Measurements from ENCODE around the gene PPP1R14C. TPM values are rescaled to one million over a fixed set of nuclear protein-coding genes. Genes with fewer than 3 reads are reported as not detected.

Gene PPP1R14C
- total RNA-seq, 2 donors from 2014 or later, result 0.73 TPM; not detected in 1

DNA sequence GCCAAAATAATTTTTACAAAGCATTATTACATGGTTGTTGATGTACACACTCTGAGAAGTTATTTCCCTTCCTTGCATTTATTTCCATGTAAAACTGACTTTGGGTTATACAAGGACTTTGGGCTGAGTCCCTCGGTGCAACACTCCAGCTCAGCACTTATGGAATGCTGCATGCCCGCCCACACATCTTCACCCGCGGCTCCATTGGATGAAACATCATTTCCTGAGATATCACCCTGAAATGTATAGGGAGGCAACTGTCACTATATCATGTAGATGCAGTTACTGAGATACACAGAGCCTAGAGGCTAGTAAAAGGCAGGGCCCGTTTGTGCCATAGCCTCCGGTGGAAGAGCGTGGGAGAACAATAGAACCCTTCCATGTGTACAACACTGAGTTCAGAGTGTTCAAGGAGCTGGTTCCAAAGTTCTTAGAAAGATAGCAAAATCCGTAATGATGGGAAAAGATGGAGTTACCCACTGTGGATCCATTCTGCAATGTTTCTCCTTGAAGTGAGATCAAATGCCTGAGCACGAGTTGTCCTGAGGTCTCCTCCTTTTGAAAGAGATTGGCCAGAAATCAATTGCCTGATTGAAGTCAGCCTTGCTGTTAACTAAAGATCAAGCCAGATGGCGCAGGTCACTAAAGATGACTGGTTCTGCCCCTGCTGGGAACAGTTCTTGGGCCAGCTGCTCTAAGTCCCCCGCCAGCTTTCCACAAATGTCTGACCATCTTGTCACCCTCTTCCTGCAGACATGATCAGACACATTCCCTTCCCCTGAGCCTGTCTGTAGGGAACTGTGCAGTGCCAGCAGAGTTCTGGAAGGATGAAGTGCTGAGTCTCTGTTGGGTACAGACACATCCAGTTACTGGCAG lies 125.1 kb downstream of the PPP1R14C start:
- H3K4me1 Mint-ChIP-seq (ENCODE audit: low read depth in 2 of 2), result peaks cover 0 to 5% of the 10 kb centered on the region in 2 donors
- no peaks in the 10 kb centered on the region for H3K36me3 Mint-ChIP-seq
- ATAC-seq (no peak), DNase-seq (ENCODE audit: low spot score) (no peak)
- H3K27me3 Mint-ChIP-seq, result peaks cover 27 to 28% of the 10 kb centered on the region in 2 donors
- no peaks in the 10 kb centered on the region for H3K9me3 Mint-ChIP-seq
- no peak overlapping the region for H3K4me3 Mint-ChIP-seq
- H3K27ac Mint-ChIP-seq, result no peak overlapping the region

DNA sequence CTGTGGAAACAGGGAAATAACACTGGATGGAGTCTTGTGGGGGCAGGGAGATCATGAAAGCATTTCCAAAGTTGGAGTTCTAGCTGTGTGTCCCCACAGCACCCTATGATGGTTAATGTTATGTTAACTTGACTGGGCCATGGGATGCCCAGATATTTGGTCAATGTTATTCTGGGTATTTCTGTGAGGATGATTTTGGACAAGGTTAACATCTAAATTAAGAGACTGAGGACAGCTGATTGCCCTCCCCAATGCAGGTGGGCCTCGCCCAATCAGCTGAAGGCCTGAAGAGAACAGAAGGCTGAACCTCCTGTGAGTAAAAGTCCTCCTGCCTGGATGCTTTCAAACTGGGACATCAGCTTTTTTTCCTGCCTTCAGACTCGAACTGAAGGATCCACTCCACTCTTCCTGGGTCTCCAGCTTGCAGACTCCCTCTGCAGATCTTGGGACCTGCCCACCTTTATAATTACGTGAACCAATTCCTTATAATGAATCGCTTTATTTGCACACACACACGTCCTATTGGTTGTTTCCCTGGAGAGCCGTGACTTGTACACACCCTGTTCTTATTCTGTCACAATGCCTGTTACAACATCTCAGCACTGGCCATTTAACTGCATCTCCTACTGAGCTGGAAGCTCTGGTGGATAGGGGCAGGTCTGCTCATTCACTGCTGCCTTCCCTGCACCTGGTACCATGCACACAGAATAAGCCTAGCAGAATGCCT lies 126.4 kb downstream of the PPP1R14C start:
- no peak overlapping the region for H3K27ac Mint-ChIP-seq
- H3K4me1 Mint-ChIP-seq (ENCODE audit: low read depth in 2 of 2), result peaks cover 8 to 11% of the 10 kb centered on the region in 2 donors
- no peaks in the 10 kb centered on the region for H3K36me3 Mint-ChIP-seq
- no peak overlapping the region for H3K4me3 Mint-ChIP-seq
- no peak for ATAC-seq
- no peak for DNase-seq (ENCODE audit: low spot score)
- peaks cover 28 to 29% of the 10 kb centered on the region in 2 donors for H3K27me3 Mint-ChIP-seq
- no peaks in the 10 kb centered on the region for H3K9me3 Mint-ChIP-seq

DNA sequence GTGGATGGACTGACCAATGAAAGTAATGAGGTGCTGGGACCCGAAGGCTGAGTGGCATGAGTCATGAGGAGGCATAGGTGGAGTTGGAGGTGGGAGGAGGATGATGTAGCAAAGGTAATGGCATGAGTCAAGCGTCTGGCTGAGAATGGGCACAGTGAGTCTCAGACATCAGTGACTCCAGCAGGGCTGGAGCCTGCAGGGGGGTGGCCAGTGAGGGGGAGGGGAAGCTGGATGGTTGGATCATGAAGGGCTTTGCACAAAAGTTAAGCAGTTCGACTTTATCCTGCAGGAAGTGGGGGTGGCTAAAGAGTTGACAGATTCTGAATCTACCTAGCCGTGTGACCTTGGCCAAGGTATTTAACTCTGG lies 127.0 kb downstream of the PPP1R14C start:
- Mint-ChIP-seq H3K27me3 (peaks cover 29 to 33% of the 10 kb centered on the region in 2 donors), H3K36me3 (no peaks in the 10 kb centered on the region), H3K27ac (no peak overlapping the region), H3K4me3 (no peak overlapping the region), H3K4me1 (ENCODE audit: low read depth in 2 of 2) (peaks cover 7 to 11% of the 10 kb centered on the region in 2 donors), H3K9me3 (no peaks in the 10 kb centered on the region)
- ATAC-seq, result no peak
- no peak for DNase-seq (ENCODE audit: low spot score)

GRCh38 chr6:150270330-150271052 lies 127.6 kb downstream of the PPP1R14C start:
- H3K36me3 Mint-ChIP-seq, result no peaks in the 10 kb centered on the region
- DNase-seq (ENCODE audit: low spot score), result no peak
- no peak overlapping the region for H3K4me3 Mint-ChIP-seq
- no peak for ATAC-seq
- peaks cover 29 to 34% of the 10 kb centered on the region in 2 donors for H3K27me3 Mint-ChIP-seq
- no peaks in the 10 kb centered on the region for H3K9me3 Mint-ChIP-seq
- H3K27ac Mint-ChIP-seq, result no peak overlapping the region
- H3K4me1 Mint-ChIP-seq (ENCODE audit: low read depth in 2 of 2), result peaks cover 7 to 11% of the 10 kb centered on the region in 2 donors

DNA sequence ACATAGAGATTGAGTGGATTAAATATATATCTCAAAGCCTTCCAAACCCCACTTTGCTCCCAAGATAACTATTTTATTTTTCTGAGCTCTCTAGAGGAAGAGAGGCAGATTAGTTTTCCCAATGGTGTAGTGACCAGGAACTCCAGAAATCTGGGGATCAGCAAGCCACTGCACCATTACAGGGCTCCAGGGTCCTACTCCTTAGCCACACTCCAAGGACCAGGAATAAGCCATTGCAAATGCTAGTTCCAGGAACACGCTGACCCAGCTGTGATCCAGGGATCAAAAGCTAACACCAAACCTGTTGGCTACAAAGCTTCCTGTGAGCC lies 128.3 kb downstream of the PPP1R14C start:
- Mint-ChIP-seq H3K4me3 (no peak overlapping the region), H3K9me3 (no peaks in the 10 kb centered on the region), H3K4me1 (ENCODE audit: low read depth in 2 of 2) (peaks cover 7 to 11% of the 10 kb centered on the region in 2 donors), H3K36me3 (no peaks in the 10 kb centered on the region), H3K27ac (no peak overlapping the region), H3K27me3 (peaks cover 29 to 36% of the 10 kb centered on the region in 2 donors)
- DNase-seq (ENCODE audit: low spot score) (no peak), ATAC-seq (no peak)

DNA sequence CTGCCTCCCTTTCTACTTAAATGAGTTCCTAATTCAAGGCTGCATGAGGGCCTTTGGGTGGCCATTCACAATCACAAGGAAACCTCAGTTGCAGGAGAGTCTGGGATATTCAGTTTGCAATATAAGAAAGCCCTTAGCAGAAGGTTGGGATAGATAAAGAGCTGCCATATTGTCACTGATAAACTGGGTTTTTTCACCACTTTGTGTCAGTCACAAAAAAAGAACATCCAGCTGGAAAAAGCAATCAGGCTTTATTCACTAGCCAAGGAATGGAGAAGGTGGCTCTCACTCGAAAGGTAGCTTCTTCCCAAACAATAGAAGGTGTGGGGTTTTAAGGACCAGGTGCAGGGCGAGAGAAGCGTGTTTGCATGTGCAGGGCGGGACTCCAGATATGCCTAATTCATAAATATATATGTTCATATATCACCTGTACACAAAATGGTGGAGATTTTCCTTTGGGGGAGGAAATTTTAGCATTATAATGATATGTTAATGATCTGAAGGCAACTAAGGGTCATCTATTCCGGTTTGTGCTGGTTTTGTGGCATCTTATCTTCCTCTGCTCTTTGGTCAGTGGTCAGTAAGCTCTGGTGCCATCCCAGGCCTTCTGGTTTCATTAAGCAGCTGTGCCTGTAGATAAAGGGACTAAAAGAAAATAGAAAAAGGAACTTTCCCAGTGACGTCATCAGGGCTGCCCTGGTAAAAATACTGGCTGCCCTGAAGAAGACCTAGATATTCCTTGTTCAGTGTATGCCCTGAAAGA lies 128.8 kb downstream of the PPP1R14C start:
- ATAC-seq (no peak), DNase-seq (ENCODE audit: low spot score) (no peak)
- Mint-ChIP-seq H3K27me3 (peaks cover 33 to 41% of the 10 kb centered on the region in 2 donors), H3K4me3 (no peak overlapping the region), H3K27ac (no peak overlapping the region), H3K4me1 (ENCODE audit: low read depth in 2 of 2) (peaks cover 7 to 11% of the 10 kb centered on the region in 2 donors), H3K9me3 (no peaks in the 10 kb centered on the region), H3K36me3 (no peaks in the 10 kb centered on the region)

DNA sequence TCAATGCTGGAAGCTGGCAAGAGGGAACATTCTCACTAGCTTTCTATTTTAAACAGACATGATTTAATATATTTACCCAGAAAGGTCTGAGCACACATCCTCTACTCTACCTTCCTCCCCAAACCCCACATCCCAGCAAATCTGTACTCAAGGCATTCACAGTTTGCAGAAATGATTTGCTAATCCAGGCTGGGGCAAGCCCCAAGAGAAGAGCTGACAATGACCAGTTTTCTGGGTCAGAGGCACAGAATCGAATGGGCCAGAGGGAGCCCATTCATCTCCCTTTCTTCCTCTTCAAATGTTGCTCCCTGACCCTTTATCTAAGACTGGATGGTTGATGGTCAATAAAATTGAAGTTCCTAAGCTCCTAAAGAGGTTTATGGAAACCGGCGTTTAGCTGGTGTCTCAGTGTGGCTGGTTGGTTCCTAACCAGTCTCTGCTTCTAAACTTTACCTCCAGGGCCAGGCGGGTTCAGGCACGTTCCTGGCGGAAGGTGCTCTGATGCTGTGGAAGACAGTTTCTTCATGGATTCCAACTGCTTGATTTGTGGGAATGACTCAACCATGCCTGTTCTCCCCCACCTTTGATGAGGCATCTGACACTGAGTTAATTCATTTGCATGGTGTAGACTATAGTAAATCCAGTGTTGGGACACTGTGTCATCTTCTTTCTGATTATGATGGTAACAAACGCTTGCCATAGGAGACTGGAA lies 129.6 kb downstream of the PPP1R14C start:
- Mint-ChIP-seq H3K27me3 (peaks cover 30 to 43% of the 10 kb centered on the region in 2 donors), H3K27ac (no peak overlapping the region), H3K4me1 (ENCODE audit: low read depth in 2 of 2) (peaks cover 7 to 11% of the 10 kb centered on the region in 2 donors), H3K4me3 (no peak overlapping the region), H3K9me3 (no peaks in the 10 kb centered on the region), H3K36me3 (no peaks in the 10 kb centered on the region)
- DNase-seq (ENCODE audit: low spot score) (no peak), ATAC-seq (no peak)

GRCh38 chr6:150272976-150273315 lies 130.1 kb downstream of the PPP1R14C start:
- ATAC-seq, result no peak
- Mint-ChIP-seq H3K4me1 (ENCODE audit: low read depth in 2 of 2) (peaks cover 7 to 11% of the 10 kb centered on the region in 2 donors), H3K27me3 (peaks cover 26 to 43% of the 10 kb centered on the region in 2 donors), H3K4me3 (no peak overlapping the region), H3K27ac (no peak overlapping the region), H3K36me3 (no peaks in the 10 kb centered on the region), H3K9me3 (no peaks in the 10 kb centered on the region)
- no peak for DNase-seq (ENCODE audit: low spot score)

- peaks cover 26 to 43% of the 10 kb centered on the region in 2 donors for H3K27me3 Mint-ChIP-seq
- H3K27ac Mint-ChIP-seq, result no peak overlapping the region
- H3K36me3 Mint-ChIP-seq, result no peaks in the 10 kb centered on the region
- H3K9me3 Mint-ChIP-seq, result no peaks in the 10 kb centered on the region
- peaks cover 7 to 11% of the 10 kb centered on the region in 2 donors for H3K4me1 Mint-ChIP-seq (ENCODE audit: low read depth in 2 of 2)
- DNase-seq (ENCODE audit: low spot score) (no peak), ATAC-seq (peak; percentile 72 to 87)
- H3K4me3 Mint-ChIP-seq, result no peak overlapping the region
These were observed 130.8 kb downstream of the PPP1R14C start for GRCh38 chr6:150273457-150274309.

DNA sequence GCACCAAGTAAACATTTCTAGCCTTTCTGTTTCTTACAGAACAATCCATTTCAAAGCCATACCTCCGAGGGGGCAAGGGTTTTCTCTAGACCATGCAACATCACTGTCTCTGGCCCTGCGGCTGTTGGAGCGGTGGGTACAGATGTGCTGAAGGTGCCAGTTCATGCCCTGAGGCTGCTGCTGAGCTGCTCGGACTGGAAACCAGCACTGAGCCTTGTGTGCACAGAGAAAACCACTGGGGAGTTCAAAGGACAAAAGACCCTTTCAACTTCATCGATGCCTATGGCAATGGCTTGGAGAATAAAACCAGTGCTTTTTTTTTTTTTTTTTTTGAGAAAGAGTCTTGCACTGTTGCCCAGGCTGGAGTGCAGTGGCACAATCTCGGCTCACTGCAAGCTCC lies 132.6 kb downstream of the PPP1R14C start:
- Mint-ChIP-seq H3K27ac (no peak overlapping the region), H3K36me3 (no peaks in the 10 kb centered on the region), H3K9me3 (no peaks in the 10 kb centered on the region), H3K4me1 (ENCODE audit: low read depth in 2 of 2) (peaks cover 7 to 11% of the 10 kb centered on the region in 2 donors), H3K27me3 (peaks cover 27 to 41% of the 10 kb centered on the region in 2 donors), H3K4me3 (no peak overlapping the region)
- ATAC-seq (no peak), DNase-seq (ENCODE audit: low spot score) (no peak)

DNA sequence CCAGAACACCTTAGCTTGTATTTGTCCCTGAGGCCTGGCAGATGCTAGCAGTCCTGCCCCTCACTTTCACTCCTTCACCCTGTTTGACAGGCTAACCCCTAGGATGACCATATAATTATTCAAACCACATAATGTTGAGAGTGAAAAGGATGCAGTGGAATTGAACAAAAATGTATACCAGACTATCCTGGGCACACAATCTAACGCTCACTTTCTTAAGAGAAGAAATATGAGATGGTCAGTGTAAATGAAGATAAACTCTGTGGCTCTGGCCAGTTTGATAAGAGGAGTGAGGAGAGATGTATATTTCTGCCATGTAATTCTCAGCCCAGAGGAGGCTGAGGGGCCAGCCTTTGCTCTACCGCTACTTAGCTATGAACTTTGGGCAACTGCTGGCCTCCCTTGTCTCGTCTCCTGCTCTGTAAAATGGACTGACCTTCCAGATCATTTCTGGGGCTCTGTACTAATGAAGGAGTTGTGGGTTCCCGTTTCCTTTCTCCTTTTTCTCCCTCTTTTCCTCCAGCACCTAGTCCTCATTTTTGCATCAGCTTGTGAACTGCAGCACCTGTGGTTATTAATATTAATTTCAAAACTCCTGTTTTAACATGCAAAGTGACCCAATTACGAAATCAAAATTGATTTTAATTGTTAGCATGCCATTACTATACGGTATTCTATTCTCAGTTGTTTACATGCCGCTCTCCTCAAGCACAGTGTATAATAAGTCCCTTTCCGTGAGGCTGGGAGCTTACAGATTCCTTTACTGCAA lies 133.5 kb downstream of the PPP1R14C start:
- Mint-ChIP-seq H3K27ac (no peak overlapping the region), H3K4me1 (ENCODE audit: low read depth in 2 of 2) (peaks cover 7 to 11% of the 10 kb centered on the region in 2 donors), H3K36me3 (no peaks in the 10 kb centered on the region), H3K4me3 (no peak overlapping the region), H3K9me3 (no peaks in the 10 kb centered on the region), H3K27me3 (peaks cover 30 to 46% of the 10 kb centered on the region in 2 donors)
- DNase-seq (ENCODE audit: low spot score), result no peak
- no peak for ATAC-seq

Data from natural killer cell treated with Interleukin-12 subunit alpha and Interleukin-12 subunit beta and Interleukin-15 and Interleukin-18, amount 100 ng/mL, for 72 hours (primary cell).